WI38 (cell line): ENCODE data around the gene CEP170B.

Experiments used
- H3K4me3 ChIP-seq: 2 replicates; pipeline ENCODE4 v1.5.1; 2011; ENCODE audit warnings: low read depth, mild to moderate bottlenecking, control low read depth, low read length
- TF ChIP-seq, protein P1 (sequence below): IDR thresholded peaks from 2 replicates; pipeline ENCODE4 v1.5.1; 2012; ENCODE audit warnings: low read depth, mild to moderate bottlenecking, control low read depth, low read length

The CEP170B gene

DNA sequence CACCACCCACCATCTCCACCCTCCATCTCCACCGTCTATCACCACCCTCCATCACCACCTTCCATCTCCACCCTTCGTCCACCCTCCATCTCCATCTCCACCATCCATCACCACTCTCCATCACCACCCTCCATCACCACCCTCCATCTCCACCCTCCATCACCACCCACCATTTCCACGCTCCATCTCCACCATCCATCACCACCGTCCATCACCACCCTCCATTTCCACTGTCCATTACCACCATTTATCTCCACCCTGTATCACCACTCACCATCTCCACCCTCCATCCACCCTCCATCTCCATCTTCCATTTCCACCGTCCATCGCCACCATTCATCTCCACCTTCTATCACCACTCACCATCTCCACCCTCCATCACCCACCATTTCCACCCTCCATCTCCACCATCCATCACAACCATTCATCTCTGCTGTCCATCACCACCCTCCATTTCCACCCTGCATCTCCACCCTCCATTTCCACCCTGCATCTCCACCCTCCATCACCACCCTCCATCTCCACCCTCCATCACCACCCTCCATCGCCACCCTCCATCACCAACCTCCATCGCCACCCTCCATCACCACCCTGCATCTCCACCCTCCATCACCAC is 6.1 kb upstream of the CEP170B start:
- H3K4me3 ChIP-seq, result no peak overlapping the region
- TF ChIP-seq, protein P1, sequence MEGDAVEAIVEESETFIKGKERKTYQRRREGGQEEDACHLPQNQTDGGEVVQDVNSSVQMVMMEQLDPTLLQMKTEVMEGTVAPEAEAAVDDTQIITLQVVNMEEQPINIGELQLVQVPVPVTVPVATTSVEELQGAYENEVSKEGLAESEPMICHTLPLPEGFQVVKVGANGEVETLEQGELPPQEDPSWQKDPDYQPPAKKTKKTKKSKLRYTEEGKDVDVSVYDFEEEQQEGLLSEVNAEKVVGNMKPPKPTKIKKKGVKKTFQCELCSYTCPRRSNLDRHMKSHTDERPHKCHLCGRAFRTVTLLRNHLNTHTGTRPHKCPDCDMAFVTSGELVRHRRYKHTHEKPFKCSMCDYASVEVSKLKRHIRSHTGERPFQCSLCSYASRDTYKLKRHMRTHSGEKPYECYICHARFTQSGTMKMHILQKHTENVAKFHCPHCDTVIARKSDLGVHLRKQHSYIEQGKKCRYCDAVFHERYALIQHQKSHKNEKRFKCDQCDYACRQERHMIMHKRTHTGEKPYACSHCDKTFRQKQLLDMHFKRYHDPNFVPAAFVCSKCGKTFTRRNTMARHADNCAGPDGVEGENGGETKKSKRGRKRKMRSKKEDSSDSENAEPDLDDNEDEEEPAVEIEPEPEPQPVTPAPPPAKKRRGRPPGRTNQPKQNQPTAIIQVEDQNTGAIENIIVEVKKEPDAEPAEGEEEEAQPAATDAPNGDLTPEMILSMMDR, result no peak

DNA sequence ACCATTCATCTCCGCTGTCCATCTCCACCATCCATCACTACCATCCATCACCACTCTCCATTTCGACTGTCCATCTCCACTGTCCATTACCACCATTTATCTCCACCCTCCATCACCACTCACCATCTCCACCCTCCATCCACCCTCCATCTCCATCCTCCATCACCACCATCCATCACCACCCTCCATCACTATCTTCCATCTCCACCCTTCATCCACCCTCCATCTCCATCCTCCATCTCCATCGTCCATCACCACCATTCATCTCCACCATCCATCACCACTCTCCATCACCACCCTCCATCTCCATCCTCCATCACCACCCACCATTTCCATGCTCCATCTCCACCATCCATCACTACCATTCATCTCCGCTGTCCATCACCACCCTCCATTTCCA is 5.2 kb upstream of the CEP170B start:
- H3K4me3 ChIP-seq, result no peak overlapping the region
- TF ChIP-seq, protein P1, result no peak

GRCh38 chr14:104860414-104860813 is 4.7 kb upstream of the CEP170B start:
- H3K4me3 ChIP-seq, result no peak overlapping the region
- TF ChIP-seq, protein P1, result no peak

- H3K4me3 ChIP-seq, result no peak overlapping the region
- TF ChIP-seq, protein P1, result no peak
Measured at GRCh38 chr14:104863131-104863862, 1.8 kb upstream of the CEP170B start.

DNA sequence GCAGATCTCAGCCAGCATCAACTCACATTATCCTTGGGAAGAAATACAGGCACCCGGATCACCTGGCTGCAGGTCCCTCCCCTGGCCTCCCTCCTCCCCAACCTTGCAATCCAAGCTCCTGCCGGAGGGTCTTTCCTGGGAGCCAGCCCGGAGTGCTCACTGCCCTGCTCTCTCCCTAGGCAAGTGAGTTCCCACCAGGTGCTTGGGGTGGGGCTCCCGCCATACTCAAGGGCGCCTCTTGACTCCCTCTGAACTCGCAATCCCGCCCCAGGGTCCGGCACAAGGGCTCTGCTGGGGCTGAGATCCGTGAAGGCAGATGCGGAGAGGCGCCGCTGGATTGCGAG is 1.2 kb upstream of the CEP170B start:
- TF ChIP-seq, protein P1, result no peak
- no peak overlapping the region for H3K4me3 ChIP-seq

DNA sequence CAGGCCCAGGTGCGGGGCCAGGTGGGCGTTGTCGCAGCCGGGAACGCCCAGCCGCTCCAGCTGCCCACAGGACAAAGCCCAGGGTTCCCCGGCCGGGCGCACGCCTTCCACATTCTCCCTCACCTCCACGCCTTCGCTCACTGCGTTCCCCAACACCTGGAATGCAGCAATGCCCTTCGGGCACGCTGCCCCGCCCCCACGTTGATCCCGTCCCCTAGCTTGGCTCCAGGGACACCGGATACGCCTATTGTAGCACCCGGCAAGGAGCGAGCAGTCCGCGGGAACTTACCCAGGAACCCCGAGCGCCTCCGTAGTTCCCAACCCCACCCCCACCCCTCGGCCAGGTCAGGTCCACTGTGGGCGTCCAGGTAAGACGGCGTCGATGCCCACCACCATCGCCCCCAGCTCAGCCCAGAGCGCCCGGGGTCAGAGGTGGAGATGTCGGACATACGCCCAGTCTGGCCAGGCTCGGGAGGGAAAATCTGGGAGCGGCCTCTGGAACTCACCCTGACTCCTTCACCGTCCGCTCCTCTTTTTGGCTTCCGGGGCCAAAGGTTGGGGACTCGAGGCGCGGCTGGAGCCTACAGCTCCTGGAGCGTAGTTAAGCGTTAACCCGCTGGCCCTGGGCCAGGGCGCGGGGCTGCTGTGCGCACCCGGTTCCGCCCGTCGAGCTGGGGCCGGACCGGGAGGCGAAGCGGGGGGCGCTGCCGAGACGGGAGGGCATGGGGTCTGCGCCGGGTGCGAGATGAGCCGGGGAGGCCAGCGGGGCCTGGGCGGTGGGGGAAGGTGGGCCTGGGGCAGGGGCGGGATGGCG is 594 bp upstream of the CEP170B start:
- TF ChIP-seq, protein P1, result no peak
- peak overlapping the region; percentile 52 for H3K4me3 ChIP-seq
